M059J (cell line): ENCODE data around the gene SHISAL2A. TPM values are rescaled to one million over a fixed set of nuclear protein-coding genes. Genes with fewer than 3 reads are reported as not detected.

Experiments
- DNase-seq: peaks from one replicate; pipeline ENCODE4 v3.0.0-alpha.2; 2012; ENCODE audit warnings: low read depth
- total RNA-seq: library from RNA; depleted of rRNA; stranded (reverse); fragments of >200 nt; shearing (Covaris generic); gene quantifications from 2 replicates; pipeline ENCODE4 v1.2.3, GENCODE V29; 2014

Gene SHISAL2A
- total RNA-seq, 1 experiment from 2014 or later, result not detected

- peak; percentile 42 for DNase-seq
Measured at GRCh38 chr1:52659851-52660596, 27.1 kb downstream of the SHISAL2A start.

GRCh38 chr1:52660807-52661206 lies 27.8 kb downstream of the SHISAL2A start:
- DNase-seq, result no peak

GRCh38 chr1:52662645-52663313 lies 29.8 kb downstream of the SHISAL2A start:
- peak; percentile 99 for DNase-seq

GRCh38 chr1:52663716-52664115 lies 30.7 kb downstream of the SHISAL2A start:
- DNase-seq, result no peak

GRCh38 chr1:52665006-52665941 lies 32.3 kb downstream of the SHISAL2A start:
- no peak for DNase-seq

GRCh38 chr1:52667290-52667689 lies 34.3 kb downstream of the SHISAL2A start:
- no peak for DNase-seq

- DNase-seq, result no peak
Measured at GRCh38 chr1:52667984-52668383, 35.0 kb downstream of the SHISAL2A start.

GRCh38 chr1:52668711-52669110 lies 35.7 kb downstream of the SHISAL2A start:
- DNase-seq, result peak; percentile 87

- peak; percentile 59 for DNase-seq
Measured at GRCh38 chr1:52669696-52670095, 36.7 kb downstream of the SHISAL2A start.

GRCh38 chr1:52670604-52671003 lies 37.6 kb downstream of the SHISAL2A start:
- DNase-seq, result no peak

- DNase-seq, result no peak
Measured at GRCh38 chr1:52672946-52673345, 40.0 kb downstream of the SHISAL2A start.

GRCh38 chr1:52673513-52673912 lies 40.5 kb downstream of the SHISAL2A start:
- DNase-seq, result no peak

- DNase-seq, result peak; percentile 45
Measured at GRCh38 chr1:52674497-52675384, 41.8 kb downstream of the SHISAL2A start.

GRCh38 chr1:52676249-52676903 lies 43.4 kb downstream of the SHISAL2A start:
- DNase-seq, result no peak

- no peak for DNase-seq
Measured at GRCh38 chr1:52677076-52677806, 44.3 kb downstream of the SHISAL2A start.

- no peak for DNase-seq
Measured at GRCh38 chr1:52679048-52679447, 46.1 kb downstream of the SHISAL2A start.

- no peak for DNase-seq
Measured at GRCh38 chr1:52679498-52679897, 46.5 kb downstream of the SHISAL2A start.

- DNase-seq, result no peak
Measured at GRCh38 chr1:52680353-52680752, 47.4 kb downstream of the SHISAL2A start.

- DNase-seq, result no peak
Measured at GRCh38 chr1:52681136-52681535, 48.2 kb downstream of the SHISAL2A start.

GRCh38 chr1:52683367-52683940 lies 50.5 kb downstream of the SHISAL2A start:
- DNase-seq, result no peak
